NT2/D1 (cell line): ENCODE results near the gene MLLT6.

ENCODE experiments used
- SUZ12 ChIP-seq: IDR thresholded peaks from 2 replicates; pipeline ENCODE4 v1.6.1; 2011; ENCODE audit not compliant: insufficient read length, insufficient read depth; ENCODE audit errors: extremely low read depth
- YY1 ChIP-seq: IDR thresholded peaks from 2 replicates; pipeline ENCODE4 v1.6.1; 2011; ENCODE audit not compliant: insufficient read length, insufficient read depth

- no peak for TF ChIP-seq SUZ12
- TF ChIP-seq YY1 = no peak
Measured at GRCh38 chr17:38710604-38710962, 5.5 kb downstream of the MLLT6 start.
